ENCODE measurements around the gene CFAP61. TPM values are rescaled to one million over a fixed set of nuclear protein-coding genes. Genes with fewer than 3 reads are reported as not detected.

The CFAP61 gene
- polyA plus RNA-seq, 1 donor from 2014 or later: not detected

DNA sequence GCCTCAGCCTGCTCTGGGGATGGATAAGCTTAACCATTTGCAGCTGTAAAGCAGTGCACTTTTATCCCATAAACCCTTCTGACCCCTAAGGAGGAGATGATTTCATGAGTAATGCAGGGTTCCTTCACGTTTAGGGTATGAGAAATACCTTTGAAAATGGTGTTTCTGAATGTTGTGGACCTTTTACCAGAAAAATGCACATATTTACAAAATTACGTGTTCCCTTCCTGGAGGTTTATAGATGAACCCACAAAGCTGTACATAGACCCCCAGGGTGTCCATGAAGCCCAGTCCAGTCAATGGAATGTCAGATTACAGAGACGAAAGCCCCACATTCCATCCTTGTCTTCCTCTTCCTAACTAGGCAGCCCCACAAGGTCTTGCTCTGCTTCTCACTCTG, 237.0 kb downstream of the CFAP61 start:
- Mint-ChIP-seq H3K36me3 (no peaks in the 10 kb centered on the region), H3K27ac (no peak overlapping the region), H3K4me3 (no peak overlapping the region), H3K9me3 (no peaks in the 10 kb centered on the region), H3K4me1 (no peaks in the 10 kb centered on the region), H3K27me3 (peaks cover 16% of the 10 kb centered on the region)

DNA sequence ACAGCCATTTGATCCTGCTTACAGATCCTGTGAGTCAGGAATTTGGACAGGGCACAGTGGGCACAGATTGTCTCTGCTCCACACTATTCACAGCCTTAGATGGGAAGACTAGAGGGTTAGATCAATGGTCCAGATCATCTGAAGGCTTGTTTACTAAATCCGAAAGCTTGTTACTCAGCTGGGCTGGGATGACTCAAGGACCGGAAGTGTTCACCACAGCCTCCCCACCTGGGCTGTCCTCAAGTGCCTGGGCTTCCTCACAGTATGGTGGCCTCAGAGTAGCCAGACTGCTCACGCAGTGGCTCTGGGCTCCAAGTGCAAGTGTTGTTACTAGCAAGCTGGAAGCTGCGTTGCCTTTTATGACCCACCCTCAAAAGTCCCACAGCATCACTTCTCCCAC, 240.1 kb downstream of the CFAP61 start:
- no peak overlapping the region for H3K27ac Mint-ChIP-seq
- peaks cover 11% of the 10 kb centered on the region for H3K27me3 Mint-ChIP-seq
- peaks cover 4% of the 10 kb centered on the region for H3K36me3 Mint-ChIP-seq
- H3K4me1 Mint-ChIP-seq: no peaks in the 10 kb centered on the region
- no peak overlapping the region for H3K4me3 Mint-ChIP-seq
- no peaks in the 10 kb centered on the region for H3K9me3 Mint-ChIP-seq

DNA sequence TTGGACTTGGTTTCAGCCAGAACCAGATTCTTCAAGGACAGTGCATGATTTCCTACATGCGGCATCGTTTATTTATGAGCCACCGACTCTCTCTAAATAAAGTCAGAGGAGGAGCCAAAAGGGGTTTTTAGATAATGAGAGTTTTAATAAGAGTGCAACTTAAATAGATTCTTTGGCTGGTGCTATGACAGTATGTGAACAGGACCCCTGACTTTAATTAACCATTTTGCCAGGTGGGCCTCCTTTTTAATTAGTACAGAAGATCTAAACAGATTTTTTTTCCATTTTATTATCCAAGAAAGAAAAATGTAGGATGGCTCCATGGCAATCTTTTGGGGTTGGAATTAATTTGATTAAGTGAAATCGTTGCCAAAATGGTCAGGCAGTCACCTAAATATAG, 240.8 kb downstream of the CFAP61 start:
- no peaks in the 10 kb centered on the region for H3K4me1 Mint-ChIP-seq
- no peak overlapping the region for H3K4me3 Mint-ChIP-seq
- H3K9me3 Mint-ChIP-seq: no peaks in the 10 kb centered on the region
- peaks cover 4% of the 10 kb centered on the region for H3K36me3 Mint-ChIP-seq
- H3K27me3 Mint-ChIP-seq: peaks cover 6% of the 10 kb centered on the region
- no peak overlapping the region for H3K27ac Mint-ChIP-seq

DNA sequence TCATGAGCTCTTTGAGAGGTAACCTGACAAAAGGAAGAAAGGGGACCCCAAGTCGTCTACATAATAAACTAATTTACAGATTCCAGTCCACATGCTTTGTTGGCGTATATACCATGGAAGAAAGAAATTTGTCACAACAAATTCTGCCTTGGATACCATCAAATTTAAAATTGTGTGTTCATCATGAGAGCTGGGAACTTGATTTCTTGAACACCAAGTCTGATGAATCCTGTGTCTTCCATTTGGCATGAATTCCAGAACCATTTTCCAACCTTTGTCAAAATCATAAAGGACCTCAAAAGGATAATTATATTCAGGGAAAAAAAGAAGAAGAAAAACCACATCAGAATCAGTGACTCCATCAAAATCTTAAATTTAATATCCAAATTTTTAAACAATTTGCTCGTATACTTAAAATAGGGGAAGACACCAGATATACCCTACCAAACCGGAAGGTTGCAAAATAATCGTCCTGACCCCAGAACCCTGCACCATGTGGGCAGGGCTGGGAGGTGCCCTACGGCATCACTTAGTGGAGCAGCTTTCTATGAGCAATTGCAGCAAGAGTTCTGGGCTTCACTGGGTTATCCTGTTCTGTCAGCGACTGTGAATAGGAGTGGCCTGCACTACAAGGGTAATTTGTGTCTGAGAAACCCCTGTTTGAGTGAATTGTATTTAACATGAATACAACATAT, 241.5 kb downstream of the CFAP61 start:
- no peak overlapping the region for H3K27ac Mint-ChIP-seq
- no peaks in the 10 kb centered on the region for H3K4me1 Mint-ChIP-seq
- H3K9me3 Mint-ChIP-seq: no peaks in the 10 kb centered on the region
- H3K27me3 Mint-ChIP-seq: peaks cover 6% of the 10 kb centered on the region
- no peak overlapping the region for H3K4me3 Mint-ChIP-seq
- H3K36me3 Mint-ChIP-seq: peaks cover 4% of the 10 kb centered on the region

DNA sequence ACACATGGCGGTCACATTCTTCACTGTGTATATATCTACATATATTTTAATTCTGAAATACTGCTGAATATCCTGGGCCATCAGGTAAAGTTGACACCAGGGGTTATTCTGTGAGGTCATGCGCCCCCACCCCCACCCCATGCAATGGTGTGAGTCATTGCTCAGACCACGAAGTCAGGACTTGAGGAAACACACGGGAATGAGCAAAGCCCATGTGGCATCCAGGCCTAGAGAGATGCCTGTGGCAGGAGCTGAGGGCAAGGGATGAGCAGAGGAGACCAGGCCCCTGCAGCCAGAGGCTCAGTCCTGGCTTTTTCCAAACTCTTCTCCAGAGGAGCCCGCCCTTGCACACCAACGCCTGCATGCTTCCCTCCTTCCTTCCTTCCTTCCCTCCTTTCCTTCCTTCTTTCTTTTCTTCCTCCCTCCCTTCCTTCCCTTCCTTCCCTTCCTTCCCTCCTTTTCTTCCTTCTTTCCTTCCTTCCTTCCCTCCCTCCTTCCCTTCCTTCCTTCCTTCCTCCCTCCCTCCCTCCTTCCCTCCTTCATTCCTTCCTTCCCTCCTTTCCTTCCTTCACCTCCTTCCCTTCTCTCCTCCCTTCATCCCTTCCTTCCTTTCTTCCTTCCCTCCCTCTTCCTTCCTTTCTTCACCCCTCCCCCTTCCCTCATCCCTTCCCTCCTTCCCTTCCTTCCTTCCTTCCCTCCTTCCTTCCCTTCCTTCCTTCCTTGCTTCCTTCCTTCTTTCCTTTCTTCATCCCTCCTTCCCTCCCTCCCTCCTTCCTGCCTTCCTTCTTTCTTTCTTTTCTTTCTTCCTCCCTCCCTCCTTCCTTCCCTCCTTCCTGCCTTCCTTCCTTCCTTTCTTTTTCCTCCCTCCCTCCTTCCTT, 243.5 kb downstream of the CFAP61 start:
- H3K9me3 Mint-ChIP-seq: no peaks in the 10 kb centered on the region
- no peak overlapping the region for H3K4me3 Mint-ChIP-seq
- H3K27me3 Mint-ChIP-seq: peaks cover 8% of the 10 kb centered on the region

DNA sequence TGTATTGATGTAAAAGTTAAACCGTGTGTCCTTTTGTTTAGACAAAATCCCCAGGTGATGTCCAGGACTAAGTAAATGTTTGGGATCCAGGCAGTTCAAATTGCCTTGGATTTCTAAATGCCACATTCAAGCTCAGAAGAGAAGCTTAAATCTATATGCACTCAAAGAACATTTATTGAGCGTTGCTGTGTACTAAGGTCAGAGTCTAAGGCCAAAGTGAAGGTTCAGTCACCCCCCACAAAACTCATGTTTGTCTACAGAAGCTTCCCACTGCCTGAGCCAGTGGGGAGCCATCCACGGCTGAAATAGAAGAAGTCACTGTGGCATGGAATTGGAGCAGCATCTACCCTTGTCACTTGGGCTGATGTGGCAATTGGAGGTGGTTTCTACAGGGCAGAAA, 244.8 kb downstream of the CFAP61 start:
- Mint-ChIP-seq H3K4me3 (no peak overlapping the region), H3K9me3 (no peaks in the 10 kb centered on the region), H3K4me1 (no peaks in the 10 kb centered on the region), H3K36me3 (peaks cover 4% of the 10 kb centered on the region), H3K27me3 (peaks cover 5% of the 10 kb centered on the region), H3K27ac (no peak overlapping the region)

More for the DNA sequence above, 243.5 kb downstream of the CFAP61 start:
- H3K27ac Mint-ChIP-seq: no peak overlapping the region
- peaks cover 4% of the 10 kb centered on the region for H3K36me3 Mint-ChIP-seq
- no peaks in the 10 kb centered on the region for H3K4me1 Mint-ChIP-seq

DNA sequence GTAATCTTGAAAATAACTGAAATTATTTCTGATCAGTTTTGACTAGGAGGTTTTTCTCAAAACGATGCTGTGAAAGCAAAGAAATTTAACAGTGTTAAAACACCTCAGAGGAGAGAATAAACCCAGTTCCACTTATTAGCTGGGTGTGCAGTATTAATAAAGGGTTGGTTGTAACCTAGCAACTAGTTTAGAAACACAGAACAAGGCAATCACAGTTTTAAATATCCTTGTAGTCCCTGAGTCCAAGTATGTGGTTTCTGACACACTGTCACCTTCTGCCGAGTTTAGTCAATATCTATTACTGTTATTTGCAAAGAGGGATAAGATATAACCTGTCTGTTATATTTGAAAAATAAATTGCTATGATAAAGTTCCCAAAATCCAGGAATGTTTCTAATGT, 245.4 kb downstream of the CFAP61 start:
- Mint-ChIP-seq H3K27ac (peak overlapping the region in 1 of 3 donors; percentile 27), H3K4me1 (no peaks in the 10 kb centered on the region), H3K36me3 (peaks cover 4% of the 10 kb centered on the region), H3K4me3 (no peak overlapping the region), H3K9me3 (no peaks in the 10 kb centered on the region), H3K27me3 (peaks cover 5% of the 10 kb centered on the region)

DNA sequence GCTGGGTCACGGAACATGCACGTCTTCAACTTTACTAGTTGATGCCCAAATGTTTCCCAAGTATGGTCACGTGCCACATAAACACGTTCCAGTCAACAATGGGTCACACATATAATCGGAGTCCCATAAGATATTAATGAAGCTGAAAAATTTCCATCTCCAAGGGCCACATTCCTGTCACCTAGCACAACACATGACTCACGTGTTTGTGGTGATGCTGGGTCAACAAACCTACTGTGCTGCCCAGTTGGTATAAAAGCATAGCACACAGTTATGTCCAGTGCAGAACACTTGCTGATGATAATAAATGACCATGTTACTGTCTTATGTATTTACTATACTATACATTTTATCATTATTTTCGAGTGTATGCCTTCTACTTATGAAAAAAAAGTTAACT, 247.6 kb downstream of the CFAP61 start:
- Mint-ChIP-seq H3K36me3 (peaks cover 4% of the 10 kb centered on the region), H3K4me1 (peaks cover 0 to 4% (median 2%) of the 10 kb centered on the region in 3 donors), H3K9me3 (peaks cover 0 to 1% (median 0%) of the 10 kb centered on the region in 3 donors), H3K4me3 (no peak overlapping the region), H3K27me3 (peaks cover 6% of the 10 kb centered on the region), H3K27ac (no peak overlapping the region)

DNA sequence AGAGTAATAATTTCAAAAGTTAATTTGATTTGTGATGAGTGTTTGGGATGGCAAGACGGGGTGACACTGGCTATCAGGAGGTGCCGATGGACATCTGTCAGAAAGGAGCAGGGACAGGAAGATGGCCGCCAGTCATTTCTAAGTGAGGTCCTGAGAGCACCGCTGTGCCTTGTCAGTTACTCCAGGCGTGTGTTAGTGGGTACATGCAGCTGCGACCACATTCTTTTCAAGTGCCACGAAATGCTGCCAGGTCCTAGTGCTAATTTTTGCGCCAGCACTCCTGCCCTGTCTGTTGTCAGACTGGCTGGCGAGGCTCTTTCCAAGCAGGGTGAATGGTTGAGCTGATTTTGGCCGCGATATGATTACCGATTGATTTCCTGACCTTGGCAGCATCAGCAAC, 251.0 kb downstream of the CFAP61 start:
- Mint-ChIP-seq H3K27me3 (peaks cover 10% of the 10 kb centered on the region), H3K4me1 (peaks cover 0 to 4% (median 2%) of the 10 kb centered on the region in 3 donors), H3K4me3 (peak overlapping the region in 3 of 4 donors; percentile 10 to 21 (median 17)), H3K9me3 (peaks cover 0 to 1% (median 0%) of the 10 kb centered on the region in 3 donors), H3K36me3 (no peaks in the 10 kb centered on the region), H3K27ac (peak overlapping the region in 1 of 3 donors; percentile 36)

DNA sequence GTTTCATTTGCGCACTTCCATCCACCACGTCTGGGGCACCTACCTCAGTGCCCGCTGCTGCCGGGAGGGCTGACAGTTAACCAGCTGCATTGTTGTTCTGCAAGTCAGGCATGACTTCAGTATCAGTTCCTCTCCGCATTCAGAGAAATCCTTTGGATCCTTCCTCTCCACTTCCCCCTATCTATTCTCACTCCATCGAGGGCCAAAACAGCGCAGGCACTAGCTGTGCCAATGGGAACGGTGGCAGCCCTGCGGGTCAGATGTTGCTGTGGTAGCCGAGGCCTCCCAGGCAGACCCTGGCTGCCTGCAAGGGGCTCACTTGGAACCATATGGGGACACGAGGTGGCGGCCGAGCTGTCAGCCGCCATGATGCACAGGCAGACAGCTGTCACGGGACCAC, 251.4 kb downstream of the CFAP61 start:
- Mint-ChIP-seq H3K27ac (peak overlapping the region in 2 of 3 donors; percentile 36 to 67), H3K4me3 (peak overlapping the region; percentile 10 to 47 (median 19)), H3K27me3 (peaks cover 11% of the 10 kb centered on the region), H3K36me3 (no peaks in the 10 kb centered on the region), H3K9me3 (peaks cover 0 to 1% (median 0%) of the 10 kb centered on the region in 3 donors), H3K4me1 (peaks cover 0 to 4% (median 2%) of the 10 kb centered on the region in 3 donors)

DNA sequence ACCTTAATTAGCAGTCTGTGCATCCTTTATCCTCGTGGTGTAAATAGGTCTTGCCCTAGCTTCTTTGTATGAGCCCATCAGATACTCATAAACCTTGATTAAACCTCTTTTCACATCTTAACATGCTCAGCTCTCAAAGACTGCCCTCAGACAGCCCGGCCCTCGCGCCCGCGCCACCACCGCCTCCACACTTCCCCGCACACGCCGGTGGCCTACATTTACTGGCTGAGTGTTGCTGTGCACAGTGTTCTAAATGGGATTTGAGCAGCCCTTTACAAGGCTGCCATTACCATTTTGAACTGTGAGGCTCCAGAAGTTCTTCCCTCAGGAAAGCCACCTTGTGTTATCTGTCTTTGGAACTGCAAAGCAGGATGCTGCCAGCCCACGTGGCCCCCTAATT, 252.6 kb downstream of the CFAP61 start:
- peaks cover 13% of the 10 kb centered on the region for H3K27me3 Mint-ChIP-seq
- H3K9me3 Mint-ChIP-seq: peaks cover 0 to 1% (median 0%) of the 10 kb centered on the region in 3 donors
- H3K4me3 Mint-ChIP-seq: peak overlapping the region in 1 of 4 donors; percentile 51
- no peak overlapping the region for H3K27ac Mint-ChIP-seq
- H3K4me1 Mint-ChIP-seq: peaks cover 0 to 4% (median 2%) of the 10 kb centered on the region in 3 donors
- no peaks in the 10 kb centered on the region for H3K36me3 Mint-ChIP-seq

DNA sequence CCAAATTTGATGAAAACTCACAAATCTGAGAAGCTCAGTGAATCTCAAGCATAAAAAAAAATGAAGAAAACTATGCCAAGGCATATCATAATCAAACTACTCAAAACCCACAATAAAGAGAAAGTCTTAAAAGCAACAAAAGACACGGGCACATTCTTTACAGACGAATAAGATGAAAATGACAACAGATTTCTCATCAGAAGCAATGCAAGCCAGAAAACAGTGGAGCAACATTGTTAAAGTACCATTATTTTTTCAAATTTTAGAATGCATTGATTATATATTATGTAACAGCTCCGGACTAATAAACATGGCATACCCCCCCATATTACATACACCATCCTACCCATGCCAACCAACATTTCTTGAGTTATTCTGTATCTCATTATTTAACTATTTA, 260.2 kb downstream of the CFAP61 start:
- Mint-ChIP-seq H3K27me3 (peaks cover 10% of the 10 kb centered on the region), H3K4me1 (peaks cover 2 to 6% (median 6%) of the 10 kb centered on the region in 3 donors), H3K27ac (no peak overlapping the region), H3K36me3 (no peaks in the 10 kb centered on the region), H3K9me3 (peaks cover 0 to 2% (median 1%) of the 10 kb centered on the region in 3 donors), H3K4me3 (no peak overlapping the region)

DNA sequence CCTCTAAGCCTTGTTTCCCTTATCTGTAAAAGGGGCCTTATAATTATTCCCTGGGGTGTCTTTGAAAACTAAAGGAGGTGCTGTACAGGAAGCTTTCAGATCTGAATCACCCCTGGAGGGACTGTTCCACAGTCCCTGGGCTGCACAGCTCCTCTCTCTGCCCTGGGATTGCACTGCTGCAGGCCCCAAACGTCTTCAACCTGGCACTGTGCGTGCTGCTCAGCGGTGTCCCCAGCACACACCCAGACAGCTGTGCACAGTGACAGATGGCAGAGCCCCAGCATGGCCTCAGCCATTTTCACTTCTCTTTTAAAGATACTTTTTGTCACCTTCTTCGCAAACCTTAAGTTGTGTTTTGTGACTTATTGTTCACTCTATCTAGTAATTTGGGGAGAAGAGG, 264.9 kb downstream of the CFAP61 start:
- Mint-ChIP-seq H3K4me1 (peaks cover 3 to 7% (median 7%) of the 10 kb centered on the region in 3 donors), H3K27ac (peak overlapping the region in 1 of 3 donors; percentile 69), H3K36me3 (no peaks in the 10 kb centered on the region), H3K4me3 (peak overlapping the region in 1 of 4 donors; percentile 55), H3K9me3 (peaks cover 0 to 7% (median 4%) of the 10 kb centered on the region in 3 donors), H3K27me3 (peaks cover 1% of the 10 kb centered on the region)

DNA sequence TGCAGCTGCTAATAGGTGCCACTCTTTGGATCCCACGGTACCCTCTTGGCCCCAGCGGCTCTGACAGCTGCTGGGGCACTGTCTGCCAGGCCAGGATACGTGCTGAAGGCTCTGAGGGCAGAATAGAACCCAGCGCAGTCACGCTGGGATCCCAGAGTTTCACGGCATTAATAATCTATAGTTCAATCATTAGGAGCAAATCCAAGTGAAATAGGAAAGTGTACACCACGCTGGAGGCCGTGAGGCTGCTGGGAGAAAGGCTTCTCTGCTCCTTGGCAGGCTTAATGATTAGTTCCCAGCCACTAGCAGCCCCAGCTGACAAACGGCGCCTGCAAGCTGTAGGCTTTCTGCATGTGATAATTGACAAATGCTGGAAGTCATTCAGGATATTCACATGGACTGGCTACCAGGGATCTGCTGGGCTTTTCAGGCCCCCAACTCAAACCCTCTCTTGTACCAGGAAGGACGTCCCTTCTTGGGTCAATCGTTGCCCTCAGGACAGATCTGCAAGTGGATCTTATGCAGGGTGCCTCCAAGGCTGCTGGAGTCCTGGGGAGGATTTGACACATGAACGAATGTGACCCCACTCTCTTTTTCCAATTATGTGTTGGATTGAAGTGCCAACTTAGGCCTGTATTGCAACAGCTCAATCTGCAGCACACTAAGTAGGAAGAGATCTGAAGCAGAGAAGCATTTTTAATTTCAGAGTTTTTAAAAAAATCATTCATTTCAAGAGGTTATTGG, 265.5 kb downstream of the CFAP61 start:
- Mint-ChIP-seq H3K4me3 (peak overlapping the region in 1 of 4 donors; percentile 55), H3K27ac (peak overlapping the region in 1 of 3 donors; percentile 69), H3K27me3 (peaks cover 1% of the 10 kb centered on the region), H3K9me3 (peaks cover 0 to 8% (median 4%) of the 10 kb centered on the region in 3 donors), H3K4me1 (peaks cover 3 to 7% (median 7%) of the 10 kb centered on the region in 3 donors), H3K36me3 (no peaks in the 10 kb centered on the region)

Data from IgD-negative memory B cell (primary cell).